CD4-positive, alpha-beta T cell treated with Interleukin-2 at 100 ng/mL for 4 hours (primary cell): ENCODE results near the gene GNB1L.

Source experiments
- DNase-seq: peaks from one replicate; pipeline ENCODE4 v3.0.0-alpha.2; 2020; ENCODE audit warnings: low spot score

GNB1L gene

DNA sequence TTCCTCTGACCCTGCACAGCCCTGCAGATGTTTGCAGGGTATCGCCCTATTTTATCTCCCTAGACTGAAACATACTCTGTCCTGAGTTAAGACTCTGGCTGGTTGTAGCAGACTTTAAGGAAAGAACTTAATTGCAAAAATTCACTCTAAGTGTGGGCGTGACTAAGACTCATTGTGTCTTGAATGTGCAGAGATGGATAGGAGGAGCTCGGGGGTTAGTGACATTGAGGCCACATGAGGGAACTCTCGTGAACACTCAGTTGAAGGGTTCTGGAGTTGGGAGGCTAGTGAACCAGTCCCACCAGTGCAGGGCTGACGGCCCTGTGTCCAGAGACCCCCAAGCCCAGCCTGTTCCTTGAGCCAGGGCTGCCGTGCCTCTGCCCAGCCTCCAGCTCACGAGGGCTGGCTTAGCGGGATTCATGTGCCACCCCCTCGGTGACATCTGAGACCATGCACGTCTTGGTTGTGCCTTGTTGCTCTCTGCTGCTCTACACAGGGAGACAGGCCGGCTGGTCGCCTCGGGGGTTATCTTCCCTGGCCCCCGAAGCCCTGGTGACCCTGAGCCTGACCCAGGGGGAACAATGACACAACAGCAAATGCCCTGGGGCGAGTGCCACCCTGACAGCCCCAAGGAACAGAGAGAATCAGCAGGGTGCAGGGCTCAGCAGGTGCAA, 105.5 kb downstream of the GNB1L start:
- DNase-seq: no peak

DNA sequence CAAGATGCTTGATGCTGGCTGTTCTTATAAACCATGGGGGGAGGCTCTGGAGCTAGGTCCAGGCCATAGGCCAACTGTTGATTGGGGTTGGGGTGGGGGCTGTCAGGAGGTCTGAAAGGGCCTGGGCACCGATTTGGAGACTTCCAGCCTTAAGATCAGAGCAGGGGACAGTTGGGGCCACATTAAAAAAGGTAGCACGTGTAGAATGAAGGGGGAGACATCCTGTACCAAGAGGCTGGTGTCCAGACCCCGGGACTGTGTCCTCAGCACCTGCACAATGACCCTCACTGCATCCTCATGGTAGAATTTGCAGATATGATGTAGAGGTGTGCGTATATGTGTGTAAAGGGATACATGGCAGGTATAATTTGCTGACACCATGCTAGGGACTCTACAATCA, 106.5 kb downstream of the GNB1L start:
- DNase-seq: no peak

DNA sequence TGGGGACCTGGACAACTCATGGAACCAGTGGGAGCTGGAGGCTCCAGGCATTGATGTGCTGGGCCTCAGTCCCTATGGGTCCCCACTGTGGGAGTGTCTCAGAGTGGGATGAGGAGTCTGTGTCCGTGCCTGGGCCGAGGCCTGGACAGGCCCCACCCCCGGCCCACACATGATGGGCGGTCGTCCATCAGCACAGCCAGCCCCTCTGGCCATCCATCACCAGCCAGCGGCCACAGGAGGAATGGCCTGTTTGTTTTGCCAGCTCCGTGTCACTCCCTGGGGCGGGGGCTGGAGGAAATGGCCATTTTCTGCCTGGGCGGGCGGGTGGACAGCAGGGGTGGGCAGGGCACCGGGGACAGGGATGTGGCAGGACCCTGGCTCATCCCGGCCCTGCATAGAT, 107.1 kb downstream of the GNB1L start:
- DNase-seq: no peak

DNA sequence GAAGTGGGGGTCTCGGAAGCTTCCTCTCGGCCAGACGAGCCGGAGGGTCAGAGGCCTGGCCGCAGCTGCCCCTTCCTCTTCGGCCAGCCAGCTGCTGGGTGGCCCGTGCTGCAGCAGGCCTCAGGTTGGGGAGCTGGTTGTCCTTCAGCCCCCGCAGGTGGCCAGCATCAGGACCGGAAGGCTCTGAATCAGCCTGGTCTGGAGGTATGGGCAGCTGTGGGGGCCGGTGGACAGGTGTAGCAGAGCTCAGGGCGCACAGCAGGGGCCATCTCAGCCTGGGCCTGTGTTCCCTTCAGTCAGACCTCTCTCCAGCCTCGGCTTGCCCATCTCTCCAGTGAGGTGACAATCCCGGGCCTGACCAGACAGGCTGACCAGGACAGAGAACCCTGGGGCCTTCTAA, 107.9 kb downstream of the GNB1L start:
- DNase-seq: no peak

DNA sequence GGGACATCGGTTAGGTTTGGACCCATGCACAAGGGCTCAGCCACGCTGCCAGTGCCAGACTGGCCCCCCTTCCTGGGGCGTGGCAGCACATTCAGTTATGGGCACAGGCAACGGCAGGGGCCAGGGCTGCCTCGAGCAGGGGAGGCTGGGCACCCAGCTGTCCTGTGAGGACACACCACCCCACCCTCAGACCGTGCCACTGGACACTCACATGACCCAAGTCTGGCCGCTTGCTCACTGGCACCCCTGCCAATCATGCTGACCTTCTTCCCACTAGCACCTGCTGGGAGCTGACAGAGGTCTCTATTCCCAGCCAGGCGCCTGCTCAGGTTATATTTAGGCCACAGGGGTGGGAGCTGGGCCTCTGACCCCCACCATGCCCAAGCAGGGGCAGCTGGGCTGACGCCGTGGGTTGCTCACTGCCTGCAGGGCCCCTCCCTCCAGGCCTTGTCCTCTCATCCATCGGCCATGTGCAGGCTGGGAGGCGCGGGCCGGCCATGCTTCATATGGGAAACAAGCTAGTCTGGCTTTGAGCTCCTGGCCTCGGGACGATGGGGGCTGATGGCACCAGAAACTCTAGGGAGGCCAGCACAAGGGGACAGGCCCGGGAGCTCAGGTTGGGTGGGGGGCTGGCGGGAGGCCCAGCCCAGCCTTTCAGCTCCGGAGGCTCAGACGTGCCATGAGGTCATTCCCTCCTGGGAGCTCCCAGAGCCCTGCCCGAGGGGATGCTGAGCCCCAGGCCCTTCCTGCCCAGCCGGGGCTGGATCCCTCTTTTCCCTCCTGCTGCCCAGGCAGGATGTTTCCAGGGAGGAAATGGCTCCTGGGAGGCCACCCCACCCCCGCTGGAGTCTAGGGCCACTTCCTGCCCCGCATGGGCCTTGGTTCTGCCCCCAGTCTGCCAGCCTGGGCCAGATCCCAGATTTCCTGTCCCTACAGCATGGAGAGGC, 109.2 kb downstream of the GNB1L start:
- DNase-seq: no peak

DNA sequence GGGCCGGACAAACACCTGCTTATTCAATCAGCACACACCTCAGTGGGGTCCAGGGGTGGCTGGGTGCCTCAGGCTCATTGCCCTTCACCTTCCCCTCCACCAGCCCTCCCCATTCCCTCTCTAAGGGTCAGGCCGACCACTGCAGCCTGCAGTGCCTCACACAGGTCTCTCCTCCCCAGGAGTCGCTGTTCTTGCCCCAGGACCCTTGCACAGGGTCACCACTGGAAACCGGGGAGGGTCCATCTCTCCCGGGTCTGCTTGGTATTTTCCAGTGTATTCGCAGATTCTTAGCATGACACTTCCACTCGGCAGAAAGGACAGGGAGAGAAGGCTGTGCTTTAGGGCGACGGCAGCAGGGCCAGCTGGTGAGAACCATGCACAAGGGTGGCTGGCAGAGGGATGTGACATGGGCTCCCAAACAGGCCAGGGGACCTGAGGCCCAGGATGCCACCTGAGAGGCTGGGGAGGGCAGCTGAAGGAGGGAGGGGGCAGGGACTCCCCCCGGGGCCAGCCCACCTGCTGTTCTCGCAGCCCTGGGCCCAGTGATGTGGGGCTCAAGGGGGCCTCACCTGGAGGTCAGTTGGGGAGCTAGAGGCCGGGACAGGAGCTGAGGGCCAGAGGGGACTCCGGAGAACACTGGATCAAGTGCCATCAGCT, 110.2 kb downstream of the GNB1L start:
- no peak for DNase-seq

DNA sequence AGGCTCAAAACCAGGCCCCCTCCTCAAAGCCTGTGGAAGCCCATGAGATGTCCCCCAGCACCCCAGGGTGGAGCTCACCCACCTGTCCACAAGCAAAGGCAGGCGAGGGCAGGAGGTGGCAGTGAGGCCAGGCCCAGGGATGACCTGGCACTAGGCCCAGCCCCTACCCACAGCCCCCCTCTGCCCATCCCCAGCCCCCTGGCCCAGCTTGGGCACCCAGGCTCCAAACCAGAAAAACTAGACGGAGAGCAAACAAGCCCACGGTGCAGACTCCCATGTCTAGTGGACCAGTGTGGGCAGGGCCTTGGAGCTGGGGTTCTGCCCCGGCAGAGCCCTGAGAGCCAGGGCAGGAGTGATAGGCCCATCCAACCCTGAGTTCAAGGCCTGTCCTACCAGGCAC, 111.0 kb downstream of the GNB1L start:
- DNase-seq: no peak

GRCh38 chr22:19743081-19743480, 111.6 kb downstream of the GNB1L start:
- no peak for DNase-seq

- DNase-seq: no peak
Measured at GRCh38 chr22:19742160-19743066, 112.3 kb downstream of the GNB1L start.

- no peak for DNase-seq
Measured at GRCh38 chr22:19741053-19741452, 113.6 kb downstream of the GNB1L start.

GRCh38 chr22:19740586-19740985, 114.1 kb downstream of the GNB1L start:
- DNase-seq: no peak

DNA sequence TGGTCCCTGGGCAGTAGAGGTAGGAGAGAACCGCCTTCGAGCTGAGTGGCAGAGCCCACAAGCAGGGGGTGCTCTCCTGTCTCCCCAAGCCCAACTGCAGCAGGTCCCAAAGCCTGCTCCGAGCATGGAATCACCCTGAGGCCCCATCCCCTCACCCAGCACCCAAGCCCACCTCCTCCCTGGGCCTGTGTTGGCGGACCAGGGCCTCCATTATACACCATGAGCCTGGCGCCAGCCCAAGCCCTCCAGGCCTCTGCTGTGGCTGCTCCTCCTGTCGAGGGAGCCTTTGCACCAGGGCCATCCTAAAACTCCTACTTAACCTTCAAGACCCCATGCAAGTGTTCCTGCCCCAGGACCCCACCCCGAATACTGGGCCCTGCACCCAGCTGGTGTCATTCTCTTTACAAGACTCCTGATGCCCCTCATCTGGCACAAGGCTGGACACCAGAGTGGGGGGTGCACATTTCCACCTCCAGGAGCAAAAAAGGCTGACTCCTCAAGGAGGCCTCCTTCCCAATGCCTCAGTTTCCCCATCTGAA, 114.7 kb downstream of the GNB1L start:
- no peak for DNase-seq

- DNase-seq: no peak
Measured at GRCh38 chr22:19739448-19739895, 115.2 kb downstream of the GNB1L start.

- DNase-seq: no peak
Measured at GRCh38 chr22:19738664-19739447, 115.8 kb downstream of the GNB1L start.

DNA sequence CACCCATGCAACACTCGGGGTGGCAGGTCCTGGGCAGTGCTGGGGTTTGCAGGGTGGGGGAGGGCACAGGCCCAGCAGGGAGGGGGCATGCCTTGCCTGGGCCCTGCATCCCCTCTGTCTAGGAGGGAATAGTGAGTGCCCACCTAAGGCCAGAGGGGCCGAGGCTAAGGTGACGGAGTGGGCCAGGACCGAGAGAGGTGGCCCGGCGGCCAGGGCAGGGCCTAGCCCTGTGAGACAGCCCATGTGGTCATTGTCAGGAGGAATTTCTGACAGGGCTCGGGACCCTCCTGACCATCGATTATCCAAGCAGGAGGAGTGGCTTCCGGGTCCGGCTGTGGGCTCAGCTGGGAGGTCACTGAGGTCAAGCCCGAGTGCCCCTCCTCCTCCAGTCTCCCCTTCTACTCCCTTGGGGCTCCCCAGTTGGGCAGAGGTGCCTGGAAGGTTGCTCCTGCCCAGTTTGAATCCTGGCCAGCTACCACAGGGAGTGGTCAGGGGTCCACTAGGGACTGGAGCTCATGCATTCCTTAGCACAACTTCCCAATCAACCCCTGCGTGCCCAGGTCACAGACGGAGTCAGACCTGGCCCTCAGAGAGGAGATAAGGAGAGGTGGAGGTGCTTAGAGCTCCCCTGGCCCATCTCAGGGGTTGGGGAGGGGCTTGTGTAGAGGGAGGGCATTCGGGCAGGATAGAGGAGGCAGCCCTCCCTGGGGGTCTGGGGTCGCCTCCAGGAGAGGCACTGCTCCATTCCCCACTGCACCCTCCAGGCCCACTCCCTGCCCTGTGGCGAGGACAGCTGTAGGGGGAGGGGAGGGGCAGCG, 116.6 kb downstream of the GNB1L start:
- DNase-seq: no peak

DNA sequence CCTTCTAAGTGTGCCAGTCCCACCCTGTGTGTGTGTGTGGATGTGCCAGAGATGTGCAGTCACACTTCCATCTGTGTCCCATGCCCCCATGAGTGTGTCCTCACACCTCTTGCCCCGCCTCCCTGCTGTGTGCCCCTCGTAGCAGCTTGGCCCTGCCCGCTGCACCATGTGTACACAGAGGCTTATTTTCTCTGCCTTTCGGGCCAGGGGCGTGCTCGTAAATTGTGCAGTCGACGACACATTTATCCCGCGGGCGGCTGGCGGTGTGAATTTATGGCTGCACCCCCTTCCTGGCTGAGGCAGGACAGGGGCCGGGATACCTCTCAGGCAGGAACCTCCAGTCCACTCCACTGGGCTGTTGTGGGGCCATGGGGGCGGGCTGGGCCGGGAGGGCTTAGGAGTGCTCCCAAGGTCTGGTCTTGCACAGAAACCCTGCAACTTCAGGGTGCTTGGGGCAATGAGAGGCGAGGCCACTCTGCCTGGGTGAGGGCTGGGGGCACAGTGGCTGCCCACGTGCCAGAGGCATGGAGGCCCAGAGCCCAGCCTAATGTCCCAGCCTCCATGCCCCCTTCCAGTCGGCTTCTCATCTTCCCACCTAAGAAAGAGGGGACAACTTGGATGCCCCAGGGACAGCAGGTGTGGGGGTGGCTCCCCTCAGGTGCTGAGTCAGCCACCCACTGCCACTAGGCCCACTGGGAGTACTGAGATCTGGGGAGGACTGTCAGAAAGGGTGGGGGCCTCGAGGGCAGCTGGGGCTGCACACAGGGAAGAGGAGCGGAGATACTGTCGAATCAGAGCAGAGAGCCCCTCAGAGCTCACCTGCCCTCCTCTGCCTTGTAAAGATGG, 118.8 kb downstream of the GNB1L start:
- DNase-seq: no peak

DNA sequence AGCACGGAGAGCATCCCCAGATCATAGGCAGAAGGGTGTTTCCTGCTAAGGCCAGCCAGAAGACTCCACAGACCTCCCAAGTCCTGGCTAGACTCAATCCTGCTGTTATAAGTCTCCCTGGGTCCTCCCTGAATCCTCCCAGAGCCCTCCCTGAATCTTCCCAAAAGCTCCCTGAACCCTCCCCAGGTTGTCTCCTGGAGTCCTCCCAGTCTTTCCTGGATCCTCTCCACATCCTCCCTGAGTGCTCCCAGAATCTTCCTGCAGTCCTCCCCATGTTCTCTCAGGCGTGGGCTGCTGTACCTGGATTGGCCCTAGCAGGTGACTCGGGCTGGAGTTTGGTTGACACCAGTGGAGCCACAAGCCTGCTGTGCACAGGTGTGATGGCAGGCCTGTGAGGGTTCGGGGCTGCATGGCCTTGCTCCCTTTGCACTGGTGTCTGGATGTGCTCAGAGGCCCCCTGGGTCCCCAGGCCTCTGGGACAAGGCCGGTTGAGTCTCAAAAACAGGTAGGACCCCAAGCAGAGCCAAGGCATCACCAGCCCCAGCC, 119.8 kb downstream of the GNB1L start:
- no peak for DNase-seq

DNA sequence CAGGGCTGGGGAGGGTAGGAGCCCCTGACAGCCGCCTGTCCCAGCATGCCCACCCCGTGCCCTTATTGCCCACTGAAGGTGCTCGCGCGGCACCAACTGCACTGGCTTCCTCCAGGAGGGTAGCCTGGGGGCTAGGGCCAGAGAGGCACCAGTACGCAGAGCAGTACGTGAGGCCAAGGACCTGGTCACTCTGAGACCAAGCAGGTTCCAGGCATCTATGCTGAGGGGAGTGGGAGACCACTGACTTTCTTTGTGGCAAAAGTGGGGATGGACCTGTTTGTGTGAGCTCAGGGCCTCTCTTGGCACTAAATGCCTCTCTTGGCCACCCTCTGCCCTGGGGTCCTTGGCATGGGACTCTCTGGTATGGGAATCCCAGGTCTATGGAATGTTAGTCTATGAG, 120.5 kb downstream of the GNB1L start:
- no peak for DNase-seq

GRCh38 chr22:19733755-19734154, 120.9 kb downstream of the GNB1L start:
- DNase-seq: no peak
